NCI-H2029 treated with DMSO at 0.1 percent for 48 hours (cell line): ENCODE data around the gene OR2T10.
"Not testable (repeated sequence)": the region's sequence is repeated elsewhere in the genome, so short reads cannot be mapped to it uniquely, and the experiment has no call there.

ENCODE experiments used
- DNase-seq: peaks from one replicate; lab custom pipeline; 2025; lab: John Stamatoyannopoulos, UW

Gene OR2T10

DNA sequence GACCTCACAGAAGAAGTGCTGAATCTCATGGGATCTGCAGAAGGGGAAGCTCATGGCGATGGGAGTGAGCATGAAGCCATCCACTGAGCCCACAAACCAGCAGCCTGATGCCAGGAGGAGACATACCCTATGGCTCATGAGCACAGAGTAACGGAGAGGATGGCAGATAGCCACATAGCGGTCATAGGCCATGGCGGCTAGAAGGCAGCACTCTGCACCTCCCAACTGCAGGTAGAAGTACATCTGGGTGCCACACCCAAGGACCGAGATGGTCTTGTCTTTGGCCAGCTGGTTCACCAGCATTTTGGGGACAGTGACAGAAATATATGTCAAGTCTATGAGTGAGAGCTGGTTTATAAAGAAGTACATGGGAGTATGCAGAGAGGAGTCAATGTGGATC is 4.3 kb downstream of the OR2T10 start:
- no peak for DNase-seq

DNA sequence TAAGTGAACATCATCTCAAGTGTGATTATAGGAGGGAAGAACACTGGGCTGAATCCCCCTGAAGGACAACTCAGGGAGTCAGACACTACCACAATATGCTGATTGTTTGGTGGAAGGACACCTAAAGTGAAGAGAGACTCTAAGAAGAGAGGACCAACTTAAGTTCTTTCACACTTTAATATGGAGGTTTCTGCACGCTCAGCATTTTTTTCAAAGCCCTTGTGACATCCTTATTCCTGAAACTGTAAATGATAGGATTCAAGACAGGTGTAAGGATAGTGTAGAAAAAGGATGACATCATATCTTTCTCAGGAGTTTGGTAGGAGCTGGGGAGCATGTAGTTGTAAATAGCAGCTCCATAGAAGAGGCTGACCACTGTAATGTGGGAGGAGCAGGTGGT is 4.8 kb downstream of the OR2T10 start:
- no peak for DNase-seq

DNA sequence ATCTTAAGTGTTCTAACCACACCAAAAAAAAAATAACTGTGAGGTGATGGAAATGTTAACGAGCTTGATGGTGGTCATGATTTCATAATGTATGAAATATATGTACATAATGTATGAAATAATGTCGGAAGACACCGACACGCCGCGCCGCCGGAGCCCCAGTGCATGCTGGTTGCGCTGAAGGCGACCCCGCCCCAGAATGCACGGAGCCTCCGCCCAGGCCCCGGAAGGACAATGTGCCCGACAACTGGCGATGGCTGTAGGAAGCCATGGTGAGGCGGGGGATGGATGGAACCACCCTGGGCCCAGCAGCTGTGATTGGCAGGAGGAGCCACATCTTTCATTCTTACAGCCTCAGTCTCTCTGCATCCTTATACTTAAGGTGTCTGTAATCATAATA is 7.4 kb downstream of the OR2T10 start:
- no peak for DNase-seq

DNA sequence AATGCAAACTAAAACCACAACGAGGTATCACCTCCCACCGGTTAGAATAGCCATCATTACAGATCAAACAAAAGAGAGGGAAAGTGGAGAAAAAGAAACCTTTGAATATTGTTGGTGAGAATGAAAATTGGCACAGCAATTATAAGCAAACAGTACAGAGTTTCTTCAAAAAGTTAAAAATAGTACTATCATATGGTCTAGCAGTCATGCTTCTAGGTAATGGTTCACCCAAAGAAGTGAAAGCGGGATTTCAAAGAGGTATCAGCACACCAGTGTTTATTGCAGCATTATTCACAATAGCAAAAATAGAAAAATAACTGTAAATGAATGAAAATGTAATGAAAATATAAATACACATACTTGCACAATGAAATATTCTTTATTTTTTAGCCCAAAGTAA is 8.2 kb downstream of the OR2T10 start:
- no peak for DNase-seq

DNA sequence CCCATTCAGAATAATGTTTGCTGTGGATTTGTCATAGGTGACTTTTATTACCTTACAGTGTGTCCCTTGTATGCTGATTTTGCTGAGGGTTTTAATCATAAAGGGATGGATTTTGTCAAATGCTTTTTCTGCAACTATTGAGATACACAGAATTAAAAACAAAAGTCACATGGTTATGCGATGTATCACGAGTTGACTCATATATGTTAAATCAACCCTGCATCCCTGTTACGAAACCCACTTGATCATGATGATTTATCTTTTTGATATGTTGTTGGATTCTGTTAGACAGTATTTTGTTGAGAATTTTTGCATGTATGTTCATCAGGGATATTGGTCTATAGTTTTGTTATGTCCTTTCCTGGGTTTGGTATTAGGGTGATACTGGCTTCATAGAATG is 12.2 kb downstream of the OR2T10 start:
- no peak for DNase-seq

DNA sequence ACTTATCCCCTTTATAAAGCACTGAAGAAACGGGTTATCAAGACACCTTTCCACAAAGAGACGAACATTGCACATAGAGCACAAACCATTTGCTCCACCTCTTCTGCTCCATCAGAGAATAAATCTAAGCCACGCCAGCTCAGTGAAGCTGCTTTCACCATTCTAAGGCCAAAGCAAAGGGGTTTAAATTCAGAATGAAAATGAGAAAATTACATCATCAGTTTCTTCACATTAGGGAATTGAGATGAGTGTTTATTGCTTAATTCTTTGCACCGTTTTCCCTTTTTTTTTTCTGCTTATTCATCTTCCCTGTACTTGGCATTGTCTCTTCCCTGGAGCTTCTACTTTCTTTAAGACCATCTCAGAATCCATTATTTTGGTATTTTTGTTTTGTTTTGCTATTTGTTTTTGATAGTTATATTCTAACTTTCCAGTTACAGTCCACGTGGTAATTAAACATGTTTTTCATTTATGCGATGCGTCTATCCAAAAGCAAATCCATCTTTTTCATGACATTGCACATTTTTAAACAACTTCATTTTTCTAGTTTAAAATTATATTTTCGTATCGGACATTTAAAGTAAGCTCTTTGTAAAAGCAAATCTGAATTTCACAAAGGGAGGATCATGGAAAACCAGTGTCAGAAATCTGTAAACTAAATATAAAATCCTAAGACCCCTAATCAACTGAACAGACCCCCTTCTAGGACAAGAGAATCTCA is 21.1 kb downstream of the OR2T10 start:
- DNase-seq, result no peak

DNA sequence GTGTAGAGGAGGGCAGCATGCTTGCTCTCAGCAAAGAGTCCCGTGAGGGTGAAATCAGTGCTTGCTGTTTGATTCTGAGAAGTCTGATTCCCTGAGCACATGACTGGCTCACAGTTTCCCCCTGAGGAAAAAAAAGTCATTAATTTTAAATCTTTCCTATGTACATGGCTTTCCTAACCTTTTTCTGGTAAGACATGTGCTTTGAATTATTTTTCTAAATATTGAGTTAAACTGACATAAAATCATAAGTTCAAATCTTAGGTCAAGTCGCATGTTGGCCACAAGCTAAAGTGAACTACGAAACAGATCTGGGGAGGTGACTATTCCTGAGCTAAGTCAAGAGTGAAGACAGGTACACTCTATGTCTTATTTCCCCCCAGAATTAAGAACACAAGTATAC is 22.8 kb downstream of the OR2T10 start, which contains the start of gene OR2T34:
Gene OR2T34 (minus strand): TSS at position 101 of the 400 bp plus-strand sequence. CDS start 0 bp downstream, at position 101.
- DNase-seq, result not testable (repeated sequence)

DNA sequence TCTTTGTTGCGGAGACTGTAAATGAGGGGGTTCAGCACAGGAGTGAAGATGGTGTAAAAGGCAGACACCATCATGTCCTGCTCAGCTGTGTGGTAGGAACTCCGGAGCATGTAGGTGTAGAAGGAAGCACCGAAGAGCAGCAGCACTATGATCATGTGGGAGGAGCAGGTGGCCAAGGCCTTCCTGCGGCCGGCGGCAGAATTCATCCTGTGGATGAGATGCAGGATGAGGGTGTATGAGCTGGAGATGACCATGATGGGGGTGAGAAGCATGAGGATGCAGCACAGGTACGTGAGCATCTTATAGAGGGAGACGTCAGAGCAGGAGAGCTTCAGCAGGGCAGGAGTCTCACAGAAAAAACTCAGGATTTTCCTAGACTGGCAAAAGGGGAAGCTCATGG is 23.6 kb downstream of the OR2T10 start:
- not testable (repeated sequence) for DNase-seq

DNA sequence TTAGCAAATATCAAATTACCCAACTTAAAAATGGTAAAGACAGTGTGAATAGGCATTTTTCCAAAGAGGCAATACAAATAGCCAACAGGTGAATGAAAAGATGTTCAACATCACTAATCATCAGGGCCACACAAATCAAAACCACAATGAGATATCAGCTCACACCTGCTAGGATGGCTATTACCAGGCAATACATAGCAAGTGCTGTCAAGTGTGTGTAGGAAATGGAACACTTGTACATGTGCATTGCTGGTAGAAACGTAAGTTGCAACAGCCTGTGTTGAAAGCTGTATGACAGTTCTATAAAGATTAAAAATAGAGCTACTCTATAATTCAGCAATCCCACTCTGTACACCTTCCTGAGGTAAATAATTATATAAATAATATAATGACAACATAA is 25.5 kb downstream of the OR2T10 start:
- not testable (repeated sequence) for DNase-seq

DNA sequence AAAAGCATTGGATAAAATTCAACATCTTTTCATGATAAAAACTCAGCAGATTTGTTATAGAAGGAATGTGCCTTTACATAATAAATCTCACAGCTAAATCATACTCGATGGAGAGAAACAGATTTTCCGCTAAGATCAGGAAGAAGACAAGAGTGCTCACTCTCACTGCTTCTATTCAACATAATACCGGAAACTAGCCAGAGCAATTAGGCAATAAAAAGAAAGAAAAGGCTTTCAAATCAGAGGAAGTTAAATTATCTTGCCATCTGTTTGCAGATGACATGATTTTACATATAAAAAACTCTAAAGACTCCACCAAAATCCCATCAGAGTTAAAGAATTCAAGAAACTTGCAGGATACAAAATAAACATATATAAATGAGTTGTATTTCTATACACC is 26.7 kb downstream of the OR2T10 start:
- DNase-seq, result not testable (repeated sequence)

DNA sequence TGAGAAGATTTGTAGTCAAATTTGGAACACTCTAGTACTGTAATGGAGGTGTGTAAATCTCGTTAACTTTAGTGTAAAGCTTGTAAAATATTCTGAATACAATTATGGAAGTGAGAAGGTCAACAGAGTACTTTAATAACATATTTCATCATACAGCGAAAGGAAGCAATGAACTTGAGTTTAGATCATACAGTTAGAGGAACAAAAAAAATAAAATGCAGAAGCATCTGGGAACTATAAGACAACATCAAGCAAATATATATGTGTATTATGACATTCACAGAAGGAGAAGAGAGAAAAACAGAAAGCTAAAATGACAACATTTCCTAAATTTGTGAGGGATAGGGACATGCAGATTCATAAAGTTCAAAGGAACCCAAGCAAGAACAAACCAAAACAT is 28.5 kb downstream of the OR2T10 start:
- not testable (repeated sequence) for DNase-seq

DNA sequence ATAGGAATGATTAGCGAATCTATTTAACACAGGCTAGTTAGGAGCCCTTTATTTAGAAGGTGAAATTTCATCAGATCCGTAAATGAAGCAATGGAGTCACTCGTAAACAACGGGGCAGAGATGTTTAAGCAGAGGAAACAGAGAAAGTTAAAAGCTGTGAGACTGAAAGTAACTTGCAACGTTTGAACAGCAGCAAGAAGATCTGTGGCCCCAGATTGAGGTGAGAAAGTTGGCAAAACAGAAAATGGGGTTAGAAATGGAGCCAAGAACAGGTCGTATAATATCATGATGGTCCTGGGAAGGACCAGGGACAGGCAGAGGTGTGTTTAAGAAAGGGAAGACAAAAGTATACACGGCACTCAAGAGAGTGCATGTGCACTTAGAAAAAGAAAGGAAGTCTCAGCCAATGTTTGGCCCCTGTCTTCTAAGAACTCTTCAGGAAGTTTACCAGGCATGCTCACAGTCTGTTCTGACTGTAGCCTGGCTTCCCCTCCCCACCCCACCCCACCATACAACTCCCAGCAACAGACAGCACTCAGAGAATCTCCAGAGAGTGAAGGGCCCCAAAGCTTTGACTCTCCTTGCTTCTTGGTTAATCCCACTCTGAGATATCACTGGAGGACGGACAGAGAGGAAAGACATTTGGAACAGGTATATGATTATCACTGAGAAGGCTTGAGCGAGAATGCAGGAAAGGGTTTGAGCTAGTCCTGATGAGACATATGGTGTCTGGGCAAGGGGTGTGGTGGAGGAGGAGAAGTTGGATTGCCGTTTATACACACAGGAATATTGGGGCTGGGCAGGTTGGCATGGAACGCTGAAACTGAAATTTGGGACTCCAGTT is 31.7 kb downstream of the OR2T10 start:
- DNase-seq, result not testable (repeated sequence)

DNA sequence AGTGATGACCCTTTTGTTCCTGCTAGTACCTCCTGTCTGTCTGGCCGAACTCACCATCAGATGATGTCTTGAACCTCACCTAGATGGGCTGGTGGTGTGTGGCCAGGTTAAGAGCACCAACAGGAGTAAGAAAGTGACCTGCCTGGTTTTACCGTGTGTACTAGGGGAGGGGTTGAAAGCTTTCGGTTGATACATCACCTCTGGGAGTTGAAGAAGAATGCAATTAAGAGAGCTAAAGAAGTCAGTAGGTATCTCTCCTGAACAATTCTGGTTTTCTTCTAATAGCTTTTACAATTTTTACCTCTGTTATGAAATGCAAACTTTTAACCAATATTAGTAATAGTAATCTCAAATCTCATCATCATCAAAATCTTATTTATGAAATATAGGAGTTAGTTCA is 34.8 kb downstream of the OR2T10 start, which contains the start of gene OR2T29:
Gene OR2T29 (minus strand): TSS at position 101 of the 400 bp plus-strand sequence. CDS start 3,281 bp downstream, outside the sequence.
- DNase-seq, result not testable (repeated sequence)

DNA sequence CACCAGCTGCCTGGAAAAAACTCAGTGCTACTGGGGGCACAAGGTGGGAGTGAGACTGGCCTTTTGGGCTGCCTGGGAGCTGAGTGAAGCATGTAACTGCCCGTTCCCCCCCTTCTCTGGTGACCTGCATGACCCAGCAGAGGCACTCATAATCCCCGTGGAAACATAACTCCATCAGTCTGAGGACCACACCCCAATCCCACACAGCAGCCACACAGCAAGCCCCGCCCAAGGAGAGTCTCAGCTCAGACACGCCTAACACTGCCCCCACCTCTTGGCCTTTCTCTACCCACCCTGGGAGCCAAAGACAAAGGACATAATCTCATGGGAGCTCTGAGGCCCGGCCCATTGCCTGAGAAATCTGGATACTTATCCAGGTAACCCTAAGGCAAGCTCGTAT is 46.5 kb downstream of the OR2T10 start:
- DNase-seq, result not testable (repeated sequence)

DNA sequence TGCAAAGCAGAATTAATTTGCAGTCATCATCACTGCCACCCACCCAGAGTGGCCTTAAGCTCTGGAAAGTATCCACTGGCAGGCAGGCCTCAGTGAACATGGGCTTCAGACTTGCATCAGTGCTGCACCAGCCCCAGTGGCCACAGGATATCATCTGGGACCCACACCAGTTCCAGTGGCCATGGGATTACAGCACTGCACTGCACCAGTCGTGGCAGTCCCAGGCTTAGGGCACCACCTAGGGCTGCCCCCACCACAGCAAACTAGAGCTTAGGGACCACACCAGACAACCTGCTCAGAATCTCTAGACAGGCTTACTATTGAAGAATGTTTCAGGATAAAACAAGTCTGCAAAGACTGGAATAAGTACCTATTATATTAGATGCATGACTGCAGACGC is 50.1 kb downstream of the OR2T10 start:
- not testable (repeated sequence) for DNase-seq
